GM12891 (cell line): ENCODE data around the gene INPP5D.

Experiments used
- DNase-seq: peaks from one replicate; pipeline ENCODE4 v3.0.0; 2011; ENCODE audit warnings: low spot score; ENCODE audit not compliant: insufficient read length
- FAIRE-seq: peaks from 2 replicates; lab custom pipeline; 2011; peaks lifted over from hg19 to GRCh38; lab: Jason Lieb, UNC
- PAX5 ChIP-seq: IDR thresholded peaks from 2 replicates; pipeline ENCODE4 v1.6.1; 2011; ENCODE audit warnings: low read length, moderate library complexity, mild to moderate bottlenecking; ENCODE audit not compliant: insufficient read depth, severe bottlenecking
- POLR2A ChIP-seq: IDR thresholded peaks from 2 replicates; pipeline ENCODE4 v1.6.1; 2011; ENCODE audit warnings: low read depth, low read length, control low read depth
- POLR2AphosphoS5 ChIP-seq: IDR thresholded peaks from 2 replicates; pipeline ENCODE4 v1.6.1; 2011; ENCODE audit warnings: low read depth, low read length, control low read depth
- POU2F2 ChIP-seq: IDR thresholded peaks from 2 replicates; pipeline ENCODE4 v1.6.1; 2011; ENCODE audit warnings: low read depth, mild to moderate bottlenecking, control low read depth, low read length, moderate library complexity
- SPI1 ChIP-seq: IDR thresholded peaks from 2 replicates; pipeline ENCODE4 v1.6.1; 2011; ENCODE audit warnings: low read depth, low read length, control low read depth
- TAF1 ChIP-seq: IDR thresholded peaks from 2 replicates; pipeline ENCODE4 v1.6.1; 2011; ENCODE audit warnings: low read depth, low read length, control low read depth

Gene INPP5D

DNA sequence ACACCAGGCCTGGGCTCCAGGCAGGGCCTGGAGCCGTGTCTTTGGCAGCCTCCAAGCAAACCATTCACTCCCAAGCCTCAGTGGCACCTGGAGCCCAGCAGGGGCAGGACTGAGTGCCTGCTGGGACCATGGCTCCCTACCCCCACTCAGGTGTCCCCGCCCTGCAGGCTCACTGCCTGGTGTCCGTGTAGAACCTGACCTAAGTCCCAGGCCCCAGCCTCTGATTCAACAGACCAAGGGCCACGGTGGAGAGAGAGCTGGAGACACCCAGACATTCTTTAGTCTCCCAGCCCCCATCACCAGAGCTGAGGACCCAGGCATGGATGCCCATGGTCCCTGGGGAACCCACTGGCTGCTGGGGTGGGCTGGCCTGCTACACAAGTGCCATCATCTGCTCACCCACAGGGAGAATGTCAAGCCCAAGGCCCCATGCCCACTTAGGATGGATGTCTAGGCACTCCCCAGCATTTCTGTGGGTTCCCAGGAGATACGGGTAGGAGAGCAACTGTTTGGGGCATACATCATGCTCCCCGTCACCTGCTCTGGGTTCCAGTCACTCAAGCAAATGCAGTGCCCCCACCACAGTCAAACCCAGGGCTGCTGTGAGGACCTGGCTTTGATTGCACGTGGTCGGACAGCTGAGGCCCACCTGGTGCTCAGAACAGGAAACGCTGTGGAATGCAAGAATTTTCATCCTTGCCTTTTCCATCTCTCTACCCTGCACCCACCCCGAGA lies 148.4 kb downstream of the INPP5D start:
- peak; percentile 52 for FAIRE-seq
- TF ChIP-seq POLR2A (no peak; the same call in 1 of the 2 replicates), TAF1 (no peak), POU2F2 (no peak), PAX5 (no peak), POLR2AphosphoS5 (peak; percentile 33; the same call in 1 of the 2 replicates), SPI1 (no peak)
- DNase-seq: no peak

DNA sequence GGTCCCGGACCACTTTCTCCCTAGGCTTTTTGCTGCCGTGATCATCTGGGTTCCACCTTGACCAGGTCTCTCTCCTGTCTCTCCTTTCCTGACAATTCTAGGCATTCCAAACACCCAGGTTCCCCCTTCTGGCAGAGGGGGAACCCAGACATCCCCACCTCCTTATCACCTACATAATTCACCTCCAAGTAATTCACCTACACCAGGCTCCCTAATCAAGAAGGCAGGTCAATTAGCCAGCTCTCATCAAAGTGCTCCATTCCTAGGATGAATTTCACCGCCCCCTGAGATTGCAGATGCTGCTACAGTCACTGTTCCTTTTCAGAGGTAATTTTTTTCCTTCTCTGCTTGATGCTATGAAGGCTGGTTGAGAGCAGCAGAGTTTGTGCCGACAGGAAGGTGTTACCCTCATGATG lies 149.0 kb downstream of the INPP5D start:
- FAIRE-seq (no peak), DNase-seq (no peak)
- no peak for TF ChIP-seq POLR2A
- no peak for TF ChIP-seq SPI1
- TF ChIP-seq PAX5: no peak
- TF ChIP-seq POU2F2: no peak
- TF ChIP-seq POLR2AphosphoS5: no peak
- no peak for TF ChIP-seq TAF1

DNA sequence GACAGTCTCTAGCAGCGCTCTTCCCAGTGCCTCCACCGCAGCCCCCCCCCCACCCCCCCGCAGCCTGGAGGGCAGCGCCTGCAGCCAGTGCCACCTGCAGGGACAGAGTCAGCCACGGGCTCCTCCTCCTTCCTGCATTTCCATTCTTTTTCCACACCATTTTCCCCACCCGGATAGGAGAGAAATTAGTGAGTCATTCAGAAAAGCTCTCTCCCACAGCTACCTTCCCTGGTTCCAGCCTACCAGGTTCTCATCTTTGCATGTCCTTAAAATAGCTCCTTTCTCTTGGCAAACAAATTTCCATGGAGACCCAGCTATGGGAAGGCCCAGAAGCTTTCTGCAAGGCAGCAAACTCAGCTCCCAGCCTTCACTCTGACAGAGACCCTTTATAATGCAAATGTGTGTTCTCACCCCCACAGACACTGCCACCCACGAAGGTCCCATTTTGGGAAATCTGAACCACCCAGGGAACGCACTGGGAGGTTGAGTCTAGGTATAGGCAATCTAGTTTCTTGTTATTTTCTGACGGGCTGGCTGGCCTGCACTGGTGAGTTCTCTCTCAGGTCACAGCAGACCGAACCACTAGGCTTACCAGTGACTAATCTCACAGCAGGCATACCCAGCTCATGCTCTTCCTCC lies 149.5 kb downstream of the INPP5D start:
- TF ChIP-seq SPI1 (no peak), POLR2AphosphoS5 (no peak), POLR2A (no peak), PAX5 (no peak), TAF1 (no peak), POU2F2 (no peak)
- DNase-seq (no peak), FAIRE-seq (peak; percentile 80)

GRCh38 chr2:233210281-233210680 lies 150.1 kb downstream of the INPP5D start:
- no peak for FAIRE-seq
- DNase-seq: no peak
- TF ChIP-seq POLR2AphosphoS5: no peak
- no peak for TF ChIP-seq SPI1
- no peak for TF ChIP-seq POLR2A
- TF ChIP-seq TAF1: no peak
- TF ChIP-seq PAX5: no peak
- TF ChIP-seq POU2F2: no peak

DNA sequence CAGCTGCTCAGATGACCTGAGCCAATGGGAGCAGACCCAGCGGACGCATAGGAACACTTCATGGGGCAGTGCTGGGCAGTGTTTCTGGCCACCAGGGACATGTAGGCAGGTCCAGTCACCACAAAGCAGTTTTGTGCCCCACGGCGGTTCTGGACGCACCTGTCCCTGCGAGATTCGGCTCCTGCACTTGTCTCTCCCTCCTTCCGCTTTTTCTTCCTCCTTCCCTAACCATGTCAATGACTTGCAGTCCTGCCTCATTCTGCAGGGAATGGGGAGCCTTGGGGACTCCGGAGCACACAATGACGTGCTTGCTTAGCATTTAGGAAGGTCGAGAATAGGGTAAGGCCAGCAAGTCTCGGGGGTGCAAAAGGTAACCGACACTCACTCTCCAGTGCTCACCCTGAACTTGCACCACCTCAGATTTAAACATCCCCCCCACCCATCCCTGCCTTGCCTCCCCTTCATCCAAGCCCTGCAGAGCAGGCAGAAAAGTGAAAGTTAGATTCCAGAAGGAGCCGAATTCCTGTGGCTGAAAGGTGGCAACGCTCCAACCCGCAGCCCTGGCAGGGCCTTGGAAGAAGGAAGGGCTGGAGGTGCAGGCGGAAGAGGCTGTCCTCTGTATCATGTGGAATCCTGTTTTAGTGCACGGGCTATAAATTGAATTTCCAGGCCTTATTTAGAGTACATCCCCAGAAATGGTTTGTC lies 150.9 kb downstream of the INPP5D start:
- no peak for DNase-seq
- peak; percentile 43; the same call in 1 of the 2 replicates for TF ChIP-seq POLR2AphosphoS5
- no peak for TF ChIP-seq POLR2A
- FAIRE-seq: no peak

DNA sequence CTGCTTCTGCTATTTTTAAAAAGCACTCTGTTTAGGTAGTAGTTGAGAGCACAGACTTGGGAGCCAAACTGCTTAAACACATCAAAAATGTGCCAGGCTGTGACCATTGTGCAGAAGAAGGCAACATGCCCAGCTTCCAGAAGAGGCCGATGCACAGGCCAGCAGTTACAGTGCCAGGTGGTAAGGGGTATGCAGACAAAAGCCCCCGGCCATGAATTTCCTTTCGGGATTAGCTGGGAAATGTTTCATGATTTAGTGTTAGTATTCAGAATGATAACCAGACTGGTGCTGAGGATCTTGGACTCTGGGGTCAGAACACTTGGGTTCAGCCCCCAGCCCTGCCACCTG lies 151.4 kb downstream of the INPP5D start:
- no peak for DNase-seq
- TF ChIP-seq POU2F2 (no peak), TAF1 (no peak), PAX5 (no peak), POLR2A (no peak), POLR2AphosphoS5 (no peak), SPI1 (no peak)
- FAIRE-seq: no peak

DNA sequence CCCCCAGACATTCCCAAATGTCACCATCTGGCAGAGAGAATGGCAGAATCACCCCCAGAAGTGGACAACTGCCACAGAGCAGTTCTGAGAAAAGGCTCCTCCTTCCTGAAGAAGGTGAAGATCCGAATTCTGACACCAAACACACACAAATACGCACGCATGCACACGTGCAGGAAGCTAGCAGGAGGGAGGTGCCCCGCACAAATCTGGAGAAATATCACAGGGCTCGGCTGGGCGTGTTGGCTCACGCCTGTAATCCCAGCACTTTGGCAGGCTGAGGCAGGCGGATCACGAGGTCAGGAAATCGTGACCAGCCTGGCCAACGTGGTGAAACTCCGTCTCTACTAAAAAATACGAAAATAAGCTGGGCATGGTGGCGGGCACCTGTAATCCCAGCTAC lies 152.9 kb downstream of the INPP5D start:
- TF ChIP-seq PAX5 (no peak), TAF1 (no peak), POLR2A (no peak), POU2F2 (no peak), SPI1 (no peak), POLR2AphosphoS5 (no peak)
- FAIRE-seq: no peak
- DNase-seq: no peak

- TF ChIP-seq TAF1 (no peak), PAX5 (no peak), POLR2A (no peak), POLR2AphosphoS5 (no peak), SPI1 (no peak), POU2F2 (no peak)
- no peak for FAIRE-seq
- no peak for DNase-seq
Observed at GRCh38 chr2:233213975-233214374, 153.8 kb downstream of the INPP5D start.

- FAIRE-seq (no peak), DNase-seq (no peak)
- TF ChIP-seq PAX5 (no peak), POU2F2 (no peak), POLR2AphosphoS5 (no peak), TAF1 (no peak), POLR2A (no peak), SPI1 (no peak)
Observed at GRCh38 chr2:233217892-233218377, 157.8 kb downstream of the INPP5D start.
